NCI-H187 (cell line): ENCODE results near the gene DOCK1.

Experiments used
- DNase-seq, 2 experiments: peaks; one replicate each; lab custom pipeline; 2025; lab: John Stamatoyannopoulos, UW

DOCK1 gene

GRCh38 chr10:127089446-127089845, 184.2 kb downstream of the DOCK1 start:
- DNase-seq = no peak

GRCh38 chr10:127090138-127090537, 184.9 kb downstream of the DOCK1 start:
- no peak for DNase-seq

- DNase-seq = no peak
Observed at GRCh38 chr10:127091354-127091753, 186.1 kb downstream of the DOCK1 start.

GRCh38 chr10:127092916-127093315, 187.7 kb downstream of the DOCK1 start:
- no peak for DNase-seq

GRCh38 chr10:127094984-127095383, 189.8 kb downstream of the DOCK1 start:
- no peak for DNase-seq

GRCh38 chr10:127100983-127101615, 195.9 kb downstream of the DOCK1 start:
- no peak for DNase-seq

- DNase-seq = no peak
Observed at GRCh38 chr10:127102176-127102575, 196.9 kb downstream of the DOCK1 start.

- DNase-seq = no peak
Observed at GRCh38 chr10:127115100-127115499, 209.9 kb downstream of the DOCK1 start.

GRCh38 chr10:127117125-127117524, 211.9 kb downstream of the DOCK1 start:
- DNase-seq = no peak

- DNase-seq = no peak
Observed at GRCh38 chr10:127118034-127118433, 212.8 kb downstream of the DOCK1 start.

GRCh38 chr10:127119936-127120335, 214.7 kb downstream of the DOCK1 start:
- DNase-seq = no peak

- no peak for DNase-seq
Observed at GRCh38 chr10:127122831-127123230, 217.6 kb downstream of the DOCK1 start.

- DNase-seq = no peak
Observed at GRCh38 chr10:127123626-127124025, 218.4 kb downstream of the DOCK1 start.

- DNase-seq = no peak
Observed at GRCh38 chr10:127125331-127125730, 220.1 kb downstream of the DOCK1 start.

GRCh38 chr10:127127822-127128221, 222.6 kb downstream of the DOCK1 start:
- DNase-seq = no peak

- DNase-seq = no peak
Observed at GRCh38 chr10:127129104-127129503, 223.9 kb downstream of the DOCK1 start.

GRCh38 chr10:127132451-127132850, 227.2 kb downstream of the DOCK1 start:
- DNase-seq = no peak

- DNase-seq = no peak
Observed at GRCh38 chr10:127133225-127133624, 228.0 kb downstream of the DOCK1 start.

- DNase-seq = no peak
Observed at GRCh38 chr10:127133672-127134500, 228.7 kb downstream of the DOCK1 start.

- no peak for DNase-seq
Observed at GRCh38 chr10:127135844-127136577, 230.8 kb downstream of the DOCK1 start.

GRCh38 chr10:127137391-127137790, 232.2 kb downstream of the DOCK1 start:
- no peak for DNase-seq

GRCh38 chr10:127142136-127142535, 236.9 kb downstream of the DOCK1 start:
- no peak for DNase-seq

GRCh38 chr10:127142856-127143255, 237.6 kb downstream of the DOCK1 start:
- no peak for DNase-seq
